Natural killer cell (primary cell): ENCODE measurements around the gene NDUFB8. TPM values are rescaled to one million over a fixed set of nuclear protein-coding genes. Genes with fewer than 3 reads are reported as not detected.
A peak's percentile ranks its signal among the peaks of the same experiment; 100 is the strongest.
"Not testable (repeated sequence)": the region's sequence is repeated elsewhere in the genome, so short reads cannot be mapped to it uniquely, and the experiment has no call there.

Source experiments
- ATAC-seq, 3 donors: fragments of 150-1000 bp in 2 of 3; fragments of 200-7000 bp in 1 of 3; cut with Tn5 transposase; 1 replicate in 1 of 3; 2 replicates in 2 of 3; pipeline ENCODE4 v1.10.0; 2021; ENCODE audit warnings: mild to moderate bottlenecking in 2 of 3, moderate library complexity in 2 of 3
- DNase-seq, 2 donors: peaks; one replicate each; pipeline versions ENCODE4 v3.0.0 to v3.0.0-alpha.2; 2013 to 2021; ENCODE audit warnings: mixed read lengths in 1 of 2
- H3K27ac ChIP-seq: one replicate; pipeline ENCODE4 v1.5.1; 2013; ENCODE audit warnings: mild to moderate bottlenecking, low read length
- H3K27me3 ChIP-seq: one replicate; pipeline ENCODE4 v1.6.1; 2013; ENCODE audit warnings: low read length; ENCODE audit not compliant: control insufficient read depth, insufficient read depth
- H3K36me3 ChIP-seq: one replicate; pipeline ENCODE4 v1.6.1; 2013; ENCODE audit warnings: low read length; ENCODE audit not compliant: control insufficient read depth, insufficient read depth
- H3K4me1 ChIP-seq: one replicate; pipeline ENCODE4 v1.6.1; 2013; ENCODE audit warnings: low read length; ENCODE audit not compliant: control insufficient read depth, insufficient read depth
- H3K4me3 ChIP-seq: one replicate; pipeline ENCODE4 v1.5.1; 2013; ENCODE audit warnings: low read length
- H3K9me3 ChIP-seq: one replicate; pipeline ENCODE4 v1.6.1; 2013; ENCODE audit warnings: low read length; ENCODE audit not compliant: control insufficient read depth, insufficient read depth
- H3K27ac Mint-ChIP-seq, 2 donors: one replicate each; pipeline ENCODE4 v1.8.0; 2022; ENCODE audit warnings: mild to moderate bottlenecking in 2 of 2, mixed read lengths in 2 of 2, moderate library complexity in 1 of 2
- H3K27me3 Mint-ChIP-seq, 2 donors: one replicate each; pipeline ENCODE4 v1.8.0; 2022; ENCODE audit warnings: low read depth in 2 of 2, mixed read lengths in 2 of 2
- H3K36me3 Mint-ChIP-seq: one replicate; pipeline ENCODE4 v1.8.0; 2022; ENCODE audit warnings: mixed read lengths
- H3K4me1 Mint-ChIP-seq, 2 donors: one replicate each; pipeline ENCODE4 v1.8.0; 2022; ENCODE audit warnings: mixed read lengths in 2 of 2
- H3K4me3 Mint-ChIP-seq: one replicate; pipeline ENCODE4 v1.8.0; 2022; ENCODE audit warnings: mild to moderate bottlenecking, moderate library complexity, mixed read lengths
- H3K9me3 Mint-ChIP-seq, 2 donors: one replicate each; pipeline ENCODE4 v1.8.0; 2022; ENCODE audit warnings: mixed read lengths in 2 of 2
- WGBS: methylation state at CpG from one replicate; pipeline ENCODE4 v1.1.7; 2013; ENCODE audit warnings: missing lambda C conversion rate; ENCODE audit not compliant: insufficient coverage; 5-methylcytosine and 5-hydroxymethylcytosine counted together
- intact Hi-C: fragments of 100-400 bp; cut with micrococcal nuclease; formaldehyde crosslinking; loops from one replicate; pipeline ENCODE4 v1.14.2; 2022
- total RNA-seq, 4 donors: library from RNA; stranded (reverse); fragments of 120-200 nt in 1 of 4; gene quantifications; one replicate each; pipeline versions ENCODE4 v1.2.3 to v1.2.4, GENCODE V29; 2013 to 2022
- TF ChIP-seq, protein P1 (sequence below): fragments of 200-600 bp; IDR thresholded peaks from one replicate; pipeline ENCODE4 v1.8.0; 2022; ENCODE audit warnings: antibody characterized with exemption

NDUFB8 gene
- 100 to 1,000 TPM; 113 to 151 (median 137) TPM for total RNA-seq
- 147 TPM for total RNA-seq (2013)

DNA sequence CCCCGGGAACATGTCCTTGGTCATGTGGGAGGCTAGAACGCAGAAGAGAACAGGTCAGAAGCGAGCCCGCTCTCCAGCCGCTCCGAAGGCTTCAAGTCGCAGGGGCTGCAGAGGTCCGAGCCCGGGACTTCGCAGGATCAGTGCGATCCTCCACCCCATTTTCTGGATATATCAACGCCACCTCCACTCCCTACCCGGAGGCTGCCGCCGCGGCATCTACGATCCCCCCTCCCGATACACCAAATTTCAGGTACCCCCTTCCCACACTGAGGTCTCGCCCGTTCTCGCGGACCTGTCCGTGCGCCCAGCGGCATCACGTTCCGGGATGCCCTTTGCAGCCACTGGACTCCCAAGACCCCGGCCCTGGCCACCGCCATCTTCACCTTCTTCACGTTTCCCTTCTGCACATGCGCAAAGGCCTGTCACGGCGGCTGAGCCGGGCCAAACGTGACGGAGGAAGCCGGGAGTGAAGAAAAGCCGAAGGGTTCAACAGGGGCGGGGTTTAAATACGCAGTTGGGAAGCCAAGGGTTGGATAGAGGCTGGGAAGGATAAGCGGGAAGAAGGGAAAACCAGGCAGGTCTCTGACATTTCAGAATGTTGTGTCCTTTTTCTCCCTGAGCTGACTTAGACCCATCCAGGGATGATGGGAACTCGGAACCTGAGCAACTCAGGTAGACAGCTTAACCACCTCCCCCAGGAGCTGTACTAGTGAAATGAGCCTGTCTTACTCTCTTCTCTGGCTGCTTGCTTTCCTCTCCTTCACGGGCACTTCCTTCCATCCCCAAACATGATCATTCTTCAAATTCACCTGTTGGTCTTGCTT is at the start of gene NDUFB8:
Gene NDUFB8, minus strand, starts transcription at position 397 of the 824 bp plus-strand sequence. Its CDS starts 20 bp downstream, at position 377.
- TF ChIP-seq, protein P1, sequence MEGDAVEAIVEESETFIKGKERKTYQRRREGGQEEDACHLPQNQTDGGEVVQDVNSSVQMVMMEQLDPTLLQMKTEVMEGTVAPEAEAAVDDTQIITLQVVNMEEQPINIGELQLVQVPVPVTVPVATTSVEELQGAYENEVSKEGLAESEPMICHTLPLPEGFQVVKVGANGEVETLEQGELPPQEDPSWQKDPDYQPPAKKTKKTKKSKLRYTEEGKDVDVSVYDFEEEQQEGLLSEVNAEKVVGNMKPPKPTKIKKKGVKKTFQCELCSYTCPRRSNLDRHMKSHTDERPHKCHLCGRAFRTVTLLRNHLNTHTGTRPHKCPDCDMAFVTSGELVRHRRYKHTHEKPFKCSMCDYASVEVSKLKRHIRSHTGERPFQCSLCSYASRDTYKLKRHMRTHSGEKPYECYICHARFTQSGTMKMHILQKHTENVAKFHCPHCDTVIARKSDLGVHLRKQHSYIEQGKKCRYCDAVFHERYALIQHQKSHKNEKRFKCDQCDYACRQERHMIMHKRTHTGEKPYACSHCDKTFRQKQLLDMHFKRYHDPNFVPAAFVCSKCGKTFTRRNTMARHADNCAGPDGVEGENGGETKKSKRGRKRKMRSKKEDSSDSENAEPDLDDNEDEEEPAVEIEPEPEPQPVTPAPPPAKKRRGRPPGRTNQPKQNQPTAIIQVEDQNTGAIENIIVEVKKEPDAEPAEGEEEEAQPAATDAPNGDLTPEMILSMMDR: no peak
- H3K9me3 ChIP-seq: no peaks in the 10 kb centered on the region
- Mint-ChIP-seq H3K4me1 (peaks cover 27 to 37% of the 10 kb centered on the region in 2 donors), H3K27me3 (no peaks in the 10 kb centered on the region), H3K36me3 (peaks cover 9% of the 10 kb centered on the region), H3K4me3 (peak within 1 kb of the TSS; percentile 100), H3K27ac (peak within 1 kb of the TSS; percentile 92 to 99), H3K9me3 (no peaks in the 10 kb centered on the region)
- 1% methylated on average over 43 of the region's 43 CpGs for WGBS
- H3K27ac ChIP-seq: peak within 1 kb of the TSS; percentile 74
- H3K36me3 ChIP-seq: peaks cover 16% of the 10 kb centered on the region
- peak within 1 kb of the TSS; percentile 80 for H3K4me3 ChIP-seq
- peaks cover 22% of the 10 kb centered on the region for H3K4me1 ChIP-seq
- H3K27me3 ChIP-seq: no peaks in the 10 kb centered on the region
- DNase-seq (peak; percentile 83 to 93), ATAC-seq (peak; percentile 80 to 85 (median 84))
- intact Hi-C loops: no loop called here

- H3K4me3 ChIP-seq: no peak overlapping the region
- H3K27me3 ChIP-seq: peaks cover 3% of the 10 kb centered on the region
- peak in 1 of 3 donors; percentile 26 for ATAC-seq
- Mint-ChIP-seq H3K4me3 (no peak overlapping the region), H3K27me3 (peaks cover 32 to 43% of the 10 kb centered on the region in 2 donors), H3K36me3 (no peaks in the 10 kb centered on the region), H3K4me1 (no peaks in the 10 kb centered on the region), H3K9me3 (no peaks in the 10 kb centered on the region), H3K27ac (no peak overlapping the region)
- no peaks in the 10 kb centered on the region for H3K36me3 ChIP-seq
- no peak overlapping the region for H3K27ac ChIP-seq
- 83% methylated on average over 5 of the region's 5 CpGs for WGBS
- TF ChIP-seq, protein P1: no peak
- intact Hi-C loops: no loop called here
- H3K9me3 ChIP-seq: no peaks in the 10 kb centered on the region
- no peak for DNase-seq
- no peaks in the 10 kb centered on the region for H3K4me1 ChIP-seq
Observed at GRCh38 chr10:100576282-100576635, 46.6 kb upstream of the NDUFB8 start.

GRCh38 chr10:100575585-100576281 is 46.1 kb upstream of the NDUFB8 start:
- no peaks in the 10 kb centered on the region for H3K36me3 ChIP-seq
- H3K4me3 Mint-ChIP-seq: no peak overlapping the region
- no peaks in the 10 kb centered on the region for H3K4me1 ChIP-seq
- no peaks in the 10 kb centered on the region for H3K9me3 Mint-ChIP-seq
- H3K27ac Mint-ChIP-seq: no peak overlapping the region
- TF ChIP-seq, protein P1: no peak
- no peaks in the 10 kb centered on the region for H3K9me3 ChIP-seq
- DNase-seq (no peak), ATAC-seq (no peak)
- peaks cover 3% of the 10 kb centered on the region for H3K27me3 ChIP-seq
- H3K4me3 ChIP-seq: no peak overlapping the region
- 83% methylated on average over 8 of the region's 8 CpGs for WGBS
- intact Hi-C loops: no loop called here
- H3K27me3 Mint-ChIP-seq: peaks cover 32 to 38% of the 10 kb centered on the region in 2 donors
- no peak overlapping the region for H3K27ac ChIP-seq
- H3K4me1 Mint-ChIP-seq: no peaks in the 10 kb centered on the region
- no peaks in the 10 kb centered on the region for H3K36me3 Mint-ChIP-seq

DNA sequence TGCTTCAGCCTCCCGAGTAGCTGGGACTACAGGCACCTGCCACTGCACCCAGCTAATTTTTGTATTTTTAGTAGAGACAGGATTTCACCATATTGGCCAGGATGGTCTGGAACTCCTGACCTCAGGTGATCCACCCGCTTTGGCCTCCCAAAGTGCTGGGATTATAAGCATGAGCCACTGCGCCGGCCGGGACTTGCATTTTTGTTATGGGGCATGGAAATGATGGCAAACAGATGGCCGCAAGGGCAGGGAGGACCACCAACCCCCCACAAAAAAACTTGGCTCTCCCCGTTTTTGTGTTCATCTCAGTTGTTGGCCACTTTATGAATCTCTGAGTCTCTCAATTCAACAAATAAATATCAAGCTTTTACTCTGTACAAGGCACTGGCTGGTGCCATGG is 45.5 kb upstream of the NDUFB8 start:
- H3K4me1 Mint-ChIP-seq, H3K36me3 ChIP-seq, H3K9me3 ChIP-seq, ATAC-seq, H3K4me1 ChIP-seq, H3K4me3 ChIP-seq, H3K9me3 Mint-ChIP-seq, H3K4me3 Mint-ChIP-seq, DNase-seq, H3K36me3 Mint-ChIP-seq, H3K27ac Mint-ChIP-seq, intact Hi-C loops, H3K27me3 ChIP-seq, H3K27ac ChIP-seq: not testable (repeated sequence)
- H3K27me3 Mint-ChIP-seq: peaks cover 32 to 38% of the 10 kb centered on the region in 2 donors
- WGBS: 76% methylated on average over 6 of the region's 7 CpGs
